Measurements from ENCODE around the gene SFXN3. TPM values are rescaled to one million over a fixed set of nuclear protein-coding genes. Genes with fewer than 3 reads are reported as not detected.

Gene SFXN3
- total RNA-seq, 6 experiments from 2014 or later = 44.1 to 57.4 (median 50.5) TPM

DNA sequence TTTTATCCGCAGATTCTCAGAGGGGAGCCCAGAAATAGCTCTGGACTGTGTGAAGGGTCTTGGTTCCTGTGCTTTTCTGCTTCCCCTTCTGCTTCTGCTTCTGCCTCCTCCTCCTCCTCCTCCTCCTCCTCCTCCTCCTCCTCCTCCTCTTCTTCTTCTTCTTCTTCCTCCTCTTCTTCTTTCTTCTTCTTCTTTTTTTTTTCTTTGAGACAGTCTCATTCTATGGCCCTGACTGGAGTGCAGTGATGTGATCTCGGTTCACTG is 11.7 kb upstream of the SFXN3 start:
- Mint-ChIP-seq H3K27ac (no peak overlapping the region), H3K9me3 (no peaks in the 10 kb centered on the region), H3K4me3 (no peak overlapping the region), H3K36me3 (ENCODE audit: low read depth) (no peaks in the 10 kb centered on the region), H3K27me3 (ENCODE audit: insufficient read depth) (peaks cover 14% of the 10 kb centered on the region), H3K4me1 (ENCODE audit: low read depth) (peaks cover 21% of the 10 kb centered on the region)
- DNase-seq = no peak
- TF ChIP-seq, protein P1, sequence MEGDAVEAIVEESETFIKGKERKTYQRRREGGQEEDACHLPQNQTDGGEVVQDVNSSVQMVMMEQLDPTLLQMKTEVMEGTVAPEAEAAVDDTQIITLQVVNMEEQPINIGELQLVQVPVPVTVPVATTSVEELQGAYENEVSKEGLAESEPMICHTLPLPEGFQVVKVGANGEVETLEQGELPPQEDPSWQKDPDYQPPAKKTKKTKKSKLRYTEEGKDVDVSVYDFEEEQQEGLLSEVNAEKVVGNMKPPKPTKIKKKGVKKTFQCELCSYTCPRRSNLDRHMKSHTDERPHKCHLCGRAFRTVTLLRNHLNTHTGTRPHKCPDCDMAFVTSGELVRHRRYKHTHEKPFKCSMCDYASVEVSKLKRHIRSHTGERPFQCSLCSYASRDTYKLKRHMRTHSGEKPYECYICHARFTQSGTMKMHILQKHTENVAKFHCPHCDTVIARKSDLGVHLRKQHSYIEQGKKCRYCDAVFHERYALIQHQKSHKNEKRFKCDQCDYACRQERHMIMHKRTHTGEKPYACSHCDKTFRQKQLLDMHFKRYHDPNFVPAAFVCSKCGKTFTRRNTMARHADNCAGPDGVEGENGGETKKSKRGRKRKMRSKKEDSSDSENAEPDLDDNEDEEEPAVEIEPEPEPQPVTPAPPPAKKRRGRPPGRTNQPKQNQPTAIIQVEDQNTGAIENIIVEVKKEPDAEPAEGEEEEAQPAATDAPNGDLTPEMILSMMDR (IDR thresholded peaks at IDR 0.05) = no peak

DNA sequence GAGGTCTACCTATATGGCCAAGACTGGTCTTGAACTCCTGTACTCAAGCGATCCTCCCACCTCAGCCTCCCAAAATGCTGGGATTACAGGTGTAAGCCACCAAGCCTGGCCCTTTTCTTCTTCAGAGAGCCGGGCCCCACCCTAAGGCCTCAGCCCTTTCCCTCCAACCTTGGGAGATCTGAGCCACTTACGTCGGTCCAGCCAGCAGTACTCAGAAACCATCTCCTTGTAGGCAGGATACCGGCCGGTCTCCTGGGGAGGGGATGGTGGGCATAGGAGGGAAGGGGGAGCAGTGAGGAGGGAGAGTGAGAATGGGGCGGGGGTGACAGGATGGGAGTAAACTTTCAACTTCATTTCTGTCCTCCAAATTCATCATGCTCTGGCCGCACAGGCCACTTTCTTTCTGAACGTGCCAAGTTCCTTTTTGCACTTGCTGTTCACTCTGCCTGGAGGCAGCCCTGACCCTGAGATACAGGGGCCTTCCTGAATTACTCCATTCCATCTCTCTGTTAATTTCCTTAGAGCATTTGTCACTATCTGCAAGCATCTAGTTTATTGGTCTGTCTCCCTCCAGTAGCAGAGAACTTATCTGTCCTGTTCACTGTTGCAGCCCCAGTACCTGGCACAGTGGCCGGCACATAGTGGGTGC is 10.5 kb upstream of the SFXN3 start:
- Mint-ChIP-seq H3K27ac (no peak overlapping the region), H3K4me3 (no peak overlapping the region), H3K36me3 (ENCODE audit: low read depth) (no peaks in the 10 kb centered on the region), H3K4me1 (ENCODE audit: low read depth) (peaks cover 9% of the 10 kb centered on the region), H3K9me3 (no peaks in the 10 kb centered on the region), H3K27me3 (ENCODE audit: insufficient read depth) (peaks cover 14% of the 10 kb centered on the region)
- TF ChIP-seq, protein P1 (IDR thresholded peaks at IDR 0.05) = no peak
- DNase-seq = no peak

DNA sequence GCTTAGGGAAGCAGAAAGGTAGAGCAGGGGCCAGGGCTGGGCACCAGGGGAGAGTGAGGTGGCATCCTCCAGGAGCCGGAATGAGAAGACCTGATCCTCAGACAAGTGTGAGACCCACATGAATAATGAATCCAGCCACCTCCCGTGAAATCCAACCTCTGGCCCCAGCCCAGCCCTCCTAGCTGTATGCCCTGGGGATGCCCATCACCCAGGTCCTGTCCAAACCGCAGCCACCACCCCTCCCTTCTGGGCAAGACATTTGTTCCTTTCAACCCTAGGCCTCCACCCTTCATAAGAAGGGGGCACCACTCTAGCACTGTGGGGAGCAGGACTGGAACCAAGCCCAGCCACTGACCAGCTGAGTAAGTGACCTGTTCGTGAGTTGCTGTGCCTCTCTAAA is 9.8 kb upstream of the SFXN3 start:
- Mint-ChIP-seq H3K4me3 (no peak overlapping the region), H3K27ac (no peak overlapping the region), H3K4me1 (ENCODE audit: low read depth) (peaks cover 4% of the 10 kb centered on the region), H3K36me3 (ENCODE audit: low read depth) (no peaks in the 10 kb centered on the region), H3K27me3 (ENCODE audit: insufficient read depth) (peaks cover 14% of the 10 kb centered on the region), H3K9me3 (no peaks in the 10 kb centered on the region)
- no peak for DNase-seq
- TF ChIP-seq, protein P1 (IDR thresholded peaks at IDR 0.05) = no peak

DNA sequence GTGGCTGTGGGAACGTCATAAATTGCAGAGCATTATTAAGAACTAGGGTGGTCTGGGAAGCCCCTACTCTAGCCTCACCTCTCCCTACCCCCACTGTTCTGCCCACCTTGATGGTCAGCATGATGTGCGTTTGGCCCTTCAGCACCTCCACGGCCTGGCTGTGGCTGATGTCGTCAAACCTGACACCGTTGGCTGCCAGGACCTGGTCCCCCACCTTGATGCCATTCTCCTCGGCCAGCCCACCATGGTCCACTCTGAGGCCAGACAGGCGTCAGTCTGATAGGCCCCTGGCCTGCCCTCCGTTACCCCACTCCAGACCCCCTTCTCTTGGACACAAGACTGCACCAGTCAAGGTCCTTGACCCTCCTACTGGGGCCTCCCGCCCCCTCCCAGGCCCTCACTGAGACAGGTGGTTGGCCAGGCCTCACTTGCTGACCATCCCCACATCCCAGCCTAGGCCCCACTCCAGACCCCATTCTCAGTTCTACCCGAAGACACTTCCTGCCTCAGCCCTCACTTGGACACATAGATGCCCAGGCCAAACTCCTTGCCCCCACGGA is 9.3 kb upstream of the SFXN3 start:
- Mint-ChIP-seq H3K9me3 (no peaks in the 10 kb centered on the region), H3K36me3 (ENCODE audit: low read depth) (no peaks in the 10 kb centered on the region), H3K27ac (no peak overlapping the region), H3K4me1 (ENCODE audit: low read depth) (no peaks in the 10 kb centered on the region; the same call in 1 of the 2 replicates), H3K27me3 (ENCODE audit: insufficient read depth) (peaks cover 14% of the 10 kb centered on the region), H3K4me3 (no peak overlapping the region)
- no peak for DNase-seq
- TF ChIP-seq, protein P1 (IDR thresholded peaks at IDR 0.05) = no peak

DNA sequence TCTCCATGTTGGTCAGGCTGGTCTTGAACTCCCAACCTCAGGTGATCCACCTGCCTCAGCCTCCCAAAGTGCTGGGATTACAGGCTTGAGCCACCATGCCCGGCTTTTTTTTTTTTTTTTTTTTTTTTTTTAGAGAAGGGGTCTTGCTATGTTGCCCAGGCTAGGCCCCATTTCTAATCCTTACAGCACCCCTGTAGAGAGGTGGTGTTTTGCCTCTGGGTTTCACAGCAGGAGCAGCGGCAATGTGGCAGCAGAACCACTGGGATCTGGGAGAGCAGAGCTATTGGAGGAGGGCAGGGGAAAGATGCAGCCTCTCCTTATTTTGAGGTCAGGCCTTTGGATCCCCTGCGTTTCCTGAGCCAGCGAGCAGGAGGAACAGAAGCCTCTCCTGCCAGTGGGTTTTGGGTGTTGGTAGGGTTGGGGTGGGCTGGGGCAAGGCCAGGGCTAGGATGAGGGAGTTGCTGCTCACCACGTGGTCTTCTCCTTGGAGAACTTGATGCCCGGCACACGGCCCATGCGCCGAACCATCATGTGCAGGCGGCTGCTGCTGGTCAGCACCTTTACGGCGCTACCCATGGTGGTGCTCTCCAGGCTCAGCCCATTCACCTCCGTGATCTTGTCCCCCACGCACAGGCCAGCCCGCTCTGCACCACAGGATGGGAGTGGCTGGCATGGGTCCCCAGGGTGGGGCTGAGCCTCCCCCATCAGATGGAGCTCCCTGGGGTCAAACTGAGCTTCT is 7.9 kb upstream of the SFXN3 start:
- no peak overlapping the region for H3K27ac Mint-ChIP-seq
- H3K27me3 Mint-ChIP-seq (ENCODE audit: insufficient read depth) = peaks cover 14% of the 10 kb centered on the region
- TF ChIP-seq, protein P1 (IDR thresholded peaks at IDR 0.05) = no peak
- no peaks in the 10 kb centered on the region for H3K9me3 Mint-ChIP-seq
- H3K4me3 Mint-ChIP-seq = no peak overlapping the region
- peaks cover 5% of the 10 kb centered on the region; the same call in 1 of the 2 replicates for H3K4me1 Mint-ChIP-seq (ENCODE audit: low read depth)
- no peaks in the 10 kb centered on the region for H3K36me3 Mint-ChIP-seq (ENCODE audit: low read depth)
- no peak for DNase-seq

Measured in HFFc6 (cell line).